HG03558 (cell line): ENCODE results near the gene MB.

ENCODE experiments used
- ATAC-seq: cut with Tn5 transposase; IDR thresholded peaks from one replicate; pipeline ENCODE4 v1.9.1; 2021; ENCODE audit warnings: moderate number of reproducible peaks; ENCODE audit not compliant: unreplicated experiment; ENCODE audit errors: extremely low read depth

MB gene

DNA sequence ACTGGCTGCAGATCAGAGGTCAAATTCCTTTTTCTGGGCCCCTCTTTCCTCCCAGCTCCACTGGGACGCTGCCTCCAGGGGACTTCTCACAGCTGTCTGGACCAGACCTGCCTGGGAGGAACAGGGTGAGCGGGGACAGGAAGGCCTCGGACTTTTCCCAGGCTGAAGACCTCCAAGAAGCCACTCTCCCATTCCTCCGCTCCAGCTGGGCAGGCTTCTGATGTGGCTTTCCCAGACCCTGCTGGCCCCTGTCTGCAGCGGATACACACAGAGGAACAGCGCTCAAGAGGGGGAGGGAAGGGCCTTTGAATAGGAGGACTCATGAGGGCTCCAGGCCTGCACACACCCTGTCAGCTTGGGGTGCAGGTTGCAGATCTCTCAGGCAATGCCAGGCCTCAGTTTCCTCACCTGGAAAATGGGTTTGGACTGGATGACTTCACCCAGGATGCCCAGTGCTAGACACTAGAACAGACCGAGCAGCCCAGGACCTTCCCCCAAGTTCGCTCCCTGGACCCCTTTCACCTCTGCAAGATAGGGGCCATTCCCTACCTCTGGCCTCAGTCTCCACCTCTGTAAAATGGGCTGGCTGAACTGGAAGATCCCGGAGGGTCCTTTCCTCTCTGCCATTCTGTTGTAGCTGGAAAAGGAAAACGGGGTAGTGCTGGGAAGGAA, 36.6 kb downstream of the MB start:
- ATAC-seq = no peak

- no peak for ATAC-seq
Observed at GRCh38 chr22:35578836-35579575, 38.1 kb downstream of the MB start.

GRCh38 chr22:35577799-35578659, 39.1 kb downstream of the MB start:
- ATAC-seq = no peak

GRCh38 chr22:35576671-35577070, 40.5 kb downstream of the MB start:
- no peak for ATAC-seq

DNA sequence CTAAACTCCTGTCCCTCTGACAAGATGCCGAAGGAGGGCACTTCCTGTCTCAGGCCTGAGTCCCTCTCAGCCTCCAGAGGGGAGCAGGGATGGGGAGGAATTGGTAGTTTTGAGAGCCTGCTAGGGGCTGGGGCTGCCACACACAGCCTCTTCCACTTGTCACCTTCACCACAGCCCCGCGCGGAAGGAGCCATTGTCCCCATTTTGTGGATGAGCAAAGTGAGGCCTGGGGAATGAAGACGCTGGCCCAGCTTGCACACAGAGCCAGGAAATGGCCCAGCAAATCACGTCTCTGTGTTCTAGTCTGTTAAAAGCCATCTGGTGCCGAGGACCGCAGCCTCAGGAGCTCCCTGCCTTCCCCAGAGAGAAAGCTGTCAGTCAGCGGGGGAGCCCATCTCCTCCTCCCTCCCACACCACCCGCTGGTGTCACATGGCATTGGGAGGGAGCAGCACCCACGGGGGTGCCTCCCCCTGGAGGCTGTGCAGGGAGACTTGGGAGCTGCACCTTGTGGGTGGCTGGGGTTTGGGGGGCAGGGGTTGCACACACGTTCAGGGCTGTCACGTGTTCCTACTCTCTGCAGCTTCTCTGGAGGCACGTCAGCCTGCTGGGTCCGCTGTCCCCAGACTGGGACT, 41.9 kb downstream of the MB start:
- no peak for ATAC-seq

GRCh38 chr22:35572556-35572955, 44.6 kb downstream of the MB start:
- ATAC-seq = no peak

GRCh38 chr22:35570686-35571194, 46.4 kb downstream of the MB start:
- ATAC-seq = no peak

- no peak for ATAC-seq
Observed at GRCh38 chr22:35569916-35570315, 47.2 kb downstream of the MB start.

- no peak for ATAC-seq
Observed at GRCh38 chr22:35568751-35569739, 48.1 kb downstream of the MB start.

DNA sequence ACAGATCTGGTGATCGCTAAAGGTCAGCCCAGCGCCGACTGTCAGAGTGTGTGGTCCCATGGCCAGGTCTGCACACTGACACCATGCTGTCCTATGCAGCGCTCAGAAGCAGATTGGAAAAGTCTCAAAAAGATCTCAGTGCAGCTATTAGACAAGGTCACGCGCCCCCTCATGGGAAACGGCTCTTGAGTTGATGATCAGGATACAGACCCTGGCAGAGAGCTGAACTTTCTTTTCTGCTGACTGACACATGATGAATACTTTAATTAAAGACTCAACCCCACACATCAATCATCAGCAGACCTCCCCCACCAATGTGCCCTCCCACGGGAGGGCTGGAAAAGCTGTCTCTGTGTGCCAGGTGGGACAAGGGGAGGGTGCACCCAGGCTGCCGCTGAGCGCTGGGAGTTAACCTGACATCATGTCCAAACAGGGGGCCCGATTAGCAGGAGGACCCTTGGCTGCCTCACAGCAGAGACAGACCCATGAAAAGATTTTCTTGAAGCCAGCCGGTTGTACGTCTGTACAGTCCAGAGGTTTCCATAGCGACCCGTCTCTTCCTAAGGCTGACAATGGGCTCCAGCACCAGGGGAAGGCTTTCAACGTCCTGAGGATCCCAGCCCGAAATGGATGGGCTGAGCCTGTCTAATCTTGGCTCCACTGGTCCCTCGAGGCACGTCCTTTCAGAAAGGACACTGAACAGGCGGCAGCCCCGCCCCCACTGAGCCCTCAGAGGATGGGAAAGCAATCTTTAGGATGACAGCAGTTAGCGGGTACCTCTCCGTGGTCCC, 49.6 kb downstream of the MB start:
- ATAC-seq = no peak

- no peak for ATAC-seq
Observed at GRCh38 chr22:35564975-35565867, 51.9 kb downstream of the MB start.

DNA sequence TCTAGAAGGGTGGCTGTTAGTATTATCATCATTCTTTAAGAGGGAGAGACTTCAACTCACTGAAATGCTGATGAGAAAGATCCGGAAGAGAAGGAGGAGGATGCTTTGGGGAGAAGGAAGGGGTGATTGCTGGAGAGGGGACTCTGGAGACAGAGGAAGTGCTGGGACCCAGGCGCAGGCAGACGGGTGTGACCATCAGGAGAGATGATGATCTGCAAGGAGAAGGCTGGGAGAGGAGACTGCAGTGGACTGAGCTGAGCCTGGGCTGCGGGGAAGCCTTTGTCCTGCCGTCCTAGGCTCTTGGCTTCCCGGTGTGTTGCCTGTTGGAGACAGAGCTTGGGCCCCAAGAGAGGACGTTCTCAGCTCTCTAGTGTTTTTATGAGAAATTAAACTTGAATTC, 53.9 kb downstream of the MB start:
- ATAC-seq = no peak

- ATAC-seq = no peak
Observed at GRCh38 chr22:35561796-35562526, 55.2 kb downstream of the MB start.

GRCh38 chr22:35560824-35561223, 56.3 kb downstream of the MB start:
- no peak for ATAC-seq

GRCh38 chr22:35560366-35560765, 56.8 kb downstream of the MB start:
- no peak for ATAC-seq

GRCh38 chr22:35559354-35560005, 57.6 kb downstream of the MB start:
- ATAC-seq = no peak
